IPS DF 4.7 (cell line): Measurements from ENCODE around the gene SHC3.

ENCODE experiments used
- DNase-seq: peaks from one replicate; pipeline ENCODE4 v3.0.0-alpha.2; 2013; ENCODE audit warnings: low spot score; ENCODE audit errors: extremely low read depth

Gene SHC3

DNA sequence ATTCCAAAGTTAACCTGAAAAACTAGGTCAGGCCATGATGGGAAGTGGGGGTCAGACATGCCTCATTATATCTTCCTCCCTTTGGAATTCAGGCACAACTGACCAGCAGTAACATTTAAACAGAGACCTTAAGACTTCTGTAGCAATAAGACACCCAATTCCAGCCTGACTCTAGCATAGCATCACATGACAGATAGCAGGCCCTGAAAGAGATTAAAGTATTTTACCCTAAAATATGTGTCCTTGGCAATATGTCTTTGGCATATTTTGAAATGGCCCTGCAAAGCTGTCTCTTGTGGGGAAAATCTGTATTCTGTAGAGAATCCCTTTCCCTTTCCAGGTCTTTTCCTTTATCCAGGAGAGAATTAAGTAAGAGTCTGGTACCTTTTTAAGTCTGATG lies 153.1 kb downstream of the SHC3 start:
- DNase-seq: no peak

- DNase-seq: no peak
Measured at GRCh38 chr9:89024727-89025126, 153.9 kb downstream of the SHC3 start.

GRCh38 chr9:89023740-89024139 lies 154.9 kb downstream of the SHC3 start:
- DNase-seq: no peak

- DNase-seq: no peak
Measured at GRCh38 chr9:89022902-89023301, 155.7 kb downstream of the SHC3 start.

DNA sequence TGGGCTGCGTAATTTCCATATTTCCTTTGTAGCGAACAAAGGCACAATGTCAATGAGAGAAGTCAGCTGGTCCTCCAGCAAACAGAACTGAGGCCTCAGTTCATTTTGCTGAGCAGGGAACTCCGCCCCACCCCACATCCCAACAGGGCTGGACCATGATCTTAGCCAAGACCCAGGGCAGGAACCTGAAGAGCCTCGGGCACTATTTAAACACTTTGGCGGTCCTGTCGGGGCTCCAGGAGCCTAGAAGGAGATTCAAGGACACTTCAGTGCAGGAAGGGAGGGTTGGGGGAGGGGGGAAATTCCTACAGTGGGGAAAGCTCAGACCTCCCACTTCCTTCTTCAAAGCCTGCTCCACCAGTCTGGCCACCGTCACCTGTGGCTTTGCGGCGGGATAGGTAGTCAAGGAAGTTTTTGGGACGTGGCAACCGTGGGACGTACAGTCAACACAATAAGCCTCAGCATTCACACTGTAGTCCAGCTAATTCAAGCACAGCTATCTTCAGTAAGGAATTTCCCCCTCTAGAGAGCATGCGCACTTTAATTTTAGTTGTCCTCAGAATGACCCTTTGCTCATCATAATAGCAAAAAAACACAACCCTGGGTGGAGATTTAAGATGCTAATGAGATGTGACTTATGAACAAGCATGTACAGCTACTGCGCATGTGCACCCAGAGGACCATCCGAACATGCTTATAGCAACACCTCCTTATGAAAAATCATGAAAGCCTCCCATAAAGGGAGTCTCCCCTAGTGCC lies 156.4 kb downstream of the SHC3 start:
- no peak for DNase-seq

GRCh38 chr9:89021154-89021803 lies 157.3 kb downstream of the SHC3 start:
- no peak for DNase-seq

GRCh38 chr9:89020754-89021153 lies 157.9 kb downstream of the SHC3 start:
- no peak for DNase-seq

GRCh38 chr9:89015336-89015735 lies 163.3 kb downstream of the SHC3 start:
- no peak for DNase-seq

- DNase-seq: no peak
Measured at GRCh38 chr9:89014153-89014552, 164.5 kb downstream of the SHC3 start.

DNA sequence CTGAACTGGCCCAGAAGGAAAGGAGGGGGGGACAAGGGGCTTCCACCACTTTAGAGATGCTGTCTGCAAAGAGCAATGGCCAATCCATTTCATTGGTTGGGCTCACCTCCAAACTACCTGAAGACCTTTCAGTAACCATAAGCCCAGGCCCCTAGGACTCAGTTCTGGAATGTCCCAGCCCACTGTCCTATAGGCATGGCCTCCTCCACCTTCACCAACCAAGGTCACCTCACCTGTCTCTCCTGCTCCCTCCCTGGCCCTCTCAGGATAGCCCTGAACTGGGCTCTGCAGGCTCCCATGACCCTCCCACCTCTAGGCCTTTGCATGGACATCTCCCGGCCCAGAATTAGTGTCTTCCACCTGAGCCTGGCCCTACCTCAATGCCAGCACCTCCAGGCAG lies 165.0 kb downstream of the SHC3 start:
- no peak for DNase-seq

DNA sequence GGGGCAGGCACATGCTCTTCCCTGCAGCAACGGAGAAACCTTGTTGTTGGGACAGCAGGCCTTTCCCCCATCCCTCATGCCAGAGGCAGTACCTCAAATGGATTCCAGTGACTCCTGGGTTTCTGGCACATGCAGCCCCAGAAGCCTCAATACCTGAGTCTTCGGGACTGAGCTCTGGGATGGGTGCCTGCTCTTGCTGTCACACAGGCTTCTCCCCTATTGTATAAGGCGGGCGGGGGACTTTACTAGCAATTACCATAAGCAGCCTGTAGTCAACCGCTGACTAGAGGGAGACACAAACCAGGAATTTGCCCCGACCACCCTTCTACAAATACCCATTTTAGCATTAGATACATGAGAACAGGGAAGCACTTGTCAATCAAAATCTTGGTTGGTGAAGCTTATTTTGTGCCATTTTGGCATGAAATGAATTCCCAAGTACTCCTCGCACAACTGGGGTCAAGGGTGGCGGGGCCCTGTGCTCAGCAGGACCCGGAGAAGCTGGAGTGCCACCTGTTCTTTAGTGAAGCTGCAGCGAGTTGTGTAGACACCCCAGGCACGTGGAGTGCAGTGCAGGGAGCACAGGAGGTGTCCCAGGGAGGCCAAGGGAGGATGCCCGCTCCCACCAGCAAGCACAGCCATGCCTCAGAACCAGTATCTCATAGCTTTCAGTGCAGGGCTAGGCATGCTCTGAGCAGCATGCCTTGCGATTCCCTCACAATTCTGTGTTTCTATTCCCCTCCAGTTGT lies 166.2 kb downstream of the SHC3 start:
- no peak for DNase-seq

DNA sequence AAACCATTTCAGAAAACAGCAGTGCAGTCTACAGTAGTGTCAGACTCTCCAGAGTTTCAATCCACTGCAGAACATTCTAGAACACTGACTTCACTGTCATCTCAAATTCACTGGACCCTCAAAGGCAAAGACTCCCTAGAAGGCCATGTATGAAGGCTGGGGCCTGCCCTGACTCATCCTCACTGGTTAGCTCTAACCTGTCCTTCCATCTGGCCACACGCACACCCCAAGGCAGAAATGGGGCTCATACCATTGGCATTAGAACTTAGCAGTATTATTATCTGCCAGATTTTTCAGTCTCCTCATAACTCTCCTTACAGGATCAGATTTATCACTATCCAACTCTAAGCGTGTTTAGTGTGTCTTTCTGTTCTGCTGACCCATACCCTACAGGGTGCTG lies 166.9 kb downstream of the SHC3 start:
- no peak for DNase-seq

GRCh38 chr9:89010526-89011111 lies 168.0 kb downstream of the SHC3 start:
- no peak for DNase-seq

DNA sequence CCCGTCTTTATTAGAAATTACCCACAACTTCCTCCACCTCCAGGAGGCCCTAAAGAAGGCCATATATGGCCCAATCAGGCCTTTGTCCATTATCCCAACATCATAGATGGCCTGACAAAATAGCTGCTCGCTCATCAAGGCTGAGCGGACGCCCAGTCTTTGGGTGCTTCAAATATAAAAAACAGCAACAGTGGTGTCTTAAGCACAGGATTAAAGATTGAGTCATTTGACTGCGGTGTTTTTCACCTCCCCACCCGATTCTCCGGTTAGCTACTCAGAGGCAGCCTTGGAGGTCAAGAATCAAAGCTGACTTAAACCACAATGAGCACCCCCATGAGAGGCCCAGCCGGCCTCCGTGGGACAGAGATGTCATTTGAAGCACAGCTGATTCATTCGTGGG lies 168.6 kb downstream of the SHC3 start:
- DNase-seq: no peak

- DNase-seq: no peak
Measured at GRCh38 chr9:89009546-89009840, 169.1 kb downstream of the SHC3 start.

DNA sequence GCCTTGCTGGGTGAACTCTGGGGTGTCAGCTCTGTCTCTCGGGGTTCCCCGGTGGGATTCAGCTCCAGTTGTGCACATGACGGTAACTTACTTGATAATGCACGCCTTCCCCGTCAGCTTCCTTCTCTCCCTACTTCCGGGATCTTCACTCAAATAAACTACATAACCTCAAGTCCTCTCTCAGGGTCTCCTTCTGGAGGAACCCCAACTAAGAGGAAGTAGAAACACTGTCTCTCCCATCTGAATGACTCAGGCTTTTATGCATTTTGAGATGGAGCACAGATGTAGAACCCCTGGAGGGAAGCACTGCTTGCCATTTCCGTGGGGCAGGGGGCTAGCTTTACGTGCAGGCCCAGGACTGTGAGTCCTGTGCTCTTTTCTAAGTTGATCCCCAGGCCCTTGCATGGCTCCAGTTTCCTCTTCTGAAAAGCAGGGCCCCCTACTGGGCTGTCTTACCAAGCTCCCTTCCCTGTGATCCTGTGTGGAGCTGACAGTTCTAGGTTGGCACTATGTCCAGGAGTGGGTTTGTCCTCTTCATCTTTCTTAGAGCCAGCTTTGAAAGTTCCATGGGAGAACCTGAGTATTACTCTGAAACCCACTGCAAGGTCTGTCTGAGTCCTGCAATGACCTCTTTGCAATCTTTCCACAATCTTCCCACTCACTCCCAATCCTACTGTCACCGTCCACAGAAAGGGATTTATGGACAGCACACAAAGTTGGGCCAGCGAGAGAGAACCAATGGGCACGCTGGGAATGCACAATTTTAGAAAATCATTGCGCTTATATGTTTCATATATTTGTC lies 169.7 kb downstream of the SHC3 start:
- no peak for DNase-seq

DNA sequence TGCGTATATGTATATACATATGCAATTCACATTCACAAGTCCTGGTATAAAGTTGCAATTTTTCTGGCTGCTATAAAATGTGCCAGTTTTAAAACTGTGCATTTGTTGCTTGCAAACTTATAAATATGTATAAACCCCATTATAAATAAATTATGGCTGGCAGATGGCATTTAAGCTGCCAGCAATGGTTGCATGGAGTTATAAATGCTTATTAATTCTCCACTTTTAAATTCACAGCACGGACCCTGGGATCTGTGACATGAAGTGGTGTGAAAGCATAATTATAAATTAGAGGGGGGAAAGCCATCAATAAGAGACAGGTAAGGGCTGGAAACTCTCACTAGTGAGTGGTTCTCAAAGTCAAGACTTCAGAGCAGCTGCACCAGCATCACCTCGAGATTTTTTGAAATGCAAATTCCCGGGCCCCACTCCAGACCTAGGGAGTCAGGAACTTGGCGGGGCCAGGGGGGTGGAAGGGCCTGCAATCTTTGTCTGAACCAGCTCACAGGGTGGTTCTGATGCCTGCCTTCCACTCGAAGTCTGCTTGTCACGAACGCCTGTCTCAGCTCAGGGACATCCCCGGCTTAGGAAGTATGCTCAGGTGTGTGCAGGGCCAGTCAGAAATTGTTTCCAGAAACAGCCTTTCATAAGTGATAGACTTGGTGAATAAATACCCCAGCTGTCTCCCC lies 170.4 kb downstream of the SHC3 start:
- DNase-seq: no peak

GRCh38 chr9:89006996-89007967 lies 171.3 kb downstream of the SHC3 start:
- DNase-seq: no peak

GRCh38 chr9:89006267-89006666 lies 172.4 kb downstream of the SHC3 start:
- DNase-seq: no peak

DNA sequence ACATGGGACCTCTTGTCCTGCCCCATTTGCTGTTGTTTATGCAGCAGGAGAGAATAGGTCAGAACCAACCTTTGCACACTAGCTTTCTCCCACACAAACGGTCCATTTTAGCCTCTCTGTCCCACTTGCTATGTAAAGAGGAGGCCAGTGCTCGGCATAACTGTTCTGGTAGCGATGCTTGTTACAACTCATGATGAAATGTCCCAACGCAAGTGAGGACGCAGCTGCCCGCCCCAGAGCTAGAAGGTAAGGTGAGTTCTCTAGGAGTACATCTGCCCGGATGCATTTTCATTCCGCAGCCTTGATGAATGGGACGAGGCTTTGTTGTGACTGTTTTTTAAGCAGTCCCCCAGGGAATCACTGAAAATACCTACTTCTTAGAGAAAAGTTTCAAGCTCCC lies 173.3 kb downstream of the SHC3 start:
- DNase-seq: no peak
